SU-DHL-6 (cell line): ENCODE measurements around the gene KBTBD6.

Source experiments
- H2AFZ ChIP-seq: fragments of 200-600 bp; sonication (generic); 2 replicates; pipeline ENCODE4 v1.6.1; 2014; ENCODE audit warnings: low read depth, mild to moderate bottlenecking, moderate library complexity, mixed read lengths, antibody characterized with exemption, low read length; ENCODE audit not compliant: severe bottlenecking
- H3F3A ChIP-seq: fragments of 200-600 bp; shearing (Covaris generic); 2 replicates; pipeline ENCODE4 v1.6.0; 2016; ENCODE audit warnings: antibody characterized with exemption, mild to moderate bottlenecking; ENCODE audit not compliant: insufficient read depth
- H3K27ac ChIP-seq: fragments of 200-600 bp; sonication (generic); 2 replicates; pipeline ENCODE4 v1.5.1; 2016; ENCODE audit warnings: low read depth, mild to moderate bottlenecking, low read length, moderate library complexity, mixed read lengths
- H3K27me3 ChIP-seq: fragments of 200-600 bp; sonication (generic), shearing (Covaris generic); 2 replicates; pipeline ENCODE4 v1.6.0; 2014; ENCODE audit warnings: mild to moderate bottlenecking, low read length
- H3K36me3 ChIP-seq: fragments of 200-600 bp; sonication (generic); 2 replicates; pipeline ENCODE4 v1.6.1; 2014; ENCODE audit warnings: mild to moderate bottlenecking, low read length, mixed read lengths
- H3K4me2 ChIP-seq: fragments of 300-600, 200-600 bp; shearing (Covaris generic), sonication (generic); 2 replicates; pipeline ENCODE4 v1.6.0; 2014; ENCODE audit warnings: low read length, low read depth, mild to moderate bottlenecking; ENCODE audit not compliant: poor library complexity, severe bottlenecking
- H3K4me3 ChIP-seq: fragments of 200-600 bp; sonication (generic); 2 replicates; pipeline ENCODE4 v1.5.1; 2014; ENCODE audit warnings: antibody characterized with exemption, low read length, mild to moderate bottlenecking, mixed read lengths; ENCODE audit not compliant: insufficient read depth, poor library complexity, severe bottlenecking
- H3K79me2 ChIP-seq: fragments of 200-600 bp; sonication (generic); 2 replicates; pipeline ENCODE4 v1.6.1; 2014; ENCODE audit warnings: mild to moderate bottlenecking, low read length, moderate library complexity; ENCODE audit not compliant: insufficient read depth
- H3K9ac ChIP-seq: fragments of 200-600 bp; sonication (generic); 2 replicates; pipeline ENCODE4 v1.7.0; 2014; ENCODE audit warnings: mild to moderate bottlenecking, low read length
- H3K9me2 ChIP-seq: fragments of 200-600 bp; sonication (generic); replicated peaks from 2 replicates; pipeline ENCODE4 v1.6.1; 2014; ENCODE audit warnings: low read length; ENCODE audit not compliant: insufficient read depth
- H3K9me3 ChIP-seq: fragments of 200-600 bp; sonication (generic); 2 replicates; pipeline ENCODE4 v1.6.1; 2014; ENCODE audit warnings: low read length, mixed read lengths; ENCODE audit not compliant: insufficient read depth
- H4K20me1 ChIP-seq: fragments of 200-600 bp; sonication (generic); 2 replicates; pipeline ENCODE4 v1.6.1; 2014; ENCODE audit warnings: low read depth, mild to moderate bottlenecking, antibody characterized with exemption, low read length, moderate library complexity, mixed read lengths
- EZH2phosphoT487 ChIP-seq: fragments of 200-600 bp; sonication (generic), shearing (Covaris generic); conservative IDR thresholded peaks from 2 replicates; pipeline ENCODE4 v1.6.1; 2018; ENCODE audit warnings: mild to moderate bottlenecking, antibody characterized with exemption, low read length, moderate library complexity, mixed read lengths
- TF ChIP-seq, protein P1 (sequence below): fragments of 200-600 bp; sonication (generic); IDR thresholded peaks from one replicate; pipeline ENCODE4 v1.5.1; 2017; ENCODE audit warnings: antibody characterized with exemption, mild to moderate bottlenecking, low read length, moderate library complexity; ENCODE audit not compliant: insufficient read depth, poor library complexity, severe bottlenecking

Gene KBTBD6

GRCh38 chr13:41152005-41152404, 19.4 kb upstream of the KBTBD6 start:
- Histone ChIP-seq H3K9me2 (no peaks in the 10 kb centered on the region), H3K27me3 (no peaks in the 10 kb centered on the region), H3F3A (no peaks in the 10 kb centered on the region), H3K27ac (no peak overlapping the region), H3K9me3 (peaks cover 52% of the 10 kb centered on the region; the same call in 1 of the 2 replicates), H4K20me1 (no peaks in the 10 kb centered on the region), H3K36me3 (peaks cover 21% of the 10 kb centered on the region; the same call in 1 of the 2 replicates), H3K79me2 (no peaks in the 10 kb centered on the region), H3K9ac (no peak overlapping the region), H3K4me3 (no peak overlapping the region), H3K4me2 (no peak overlapping the region), H2AFZ (no peak overlapping the region)
- TF ChIP-seq EZH2phosphoT487 = no peak
- TF ChIP-seq, protein P1, sequence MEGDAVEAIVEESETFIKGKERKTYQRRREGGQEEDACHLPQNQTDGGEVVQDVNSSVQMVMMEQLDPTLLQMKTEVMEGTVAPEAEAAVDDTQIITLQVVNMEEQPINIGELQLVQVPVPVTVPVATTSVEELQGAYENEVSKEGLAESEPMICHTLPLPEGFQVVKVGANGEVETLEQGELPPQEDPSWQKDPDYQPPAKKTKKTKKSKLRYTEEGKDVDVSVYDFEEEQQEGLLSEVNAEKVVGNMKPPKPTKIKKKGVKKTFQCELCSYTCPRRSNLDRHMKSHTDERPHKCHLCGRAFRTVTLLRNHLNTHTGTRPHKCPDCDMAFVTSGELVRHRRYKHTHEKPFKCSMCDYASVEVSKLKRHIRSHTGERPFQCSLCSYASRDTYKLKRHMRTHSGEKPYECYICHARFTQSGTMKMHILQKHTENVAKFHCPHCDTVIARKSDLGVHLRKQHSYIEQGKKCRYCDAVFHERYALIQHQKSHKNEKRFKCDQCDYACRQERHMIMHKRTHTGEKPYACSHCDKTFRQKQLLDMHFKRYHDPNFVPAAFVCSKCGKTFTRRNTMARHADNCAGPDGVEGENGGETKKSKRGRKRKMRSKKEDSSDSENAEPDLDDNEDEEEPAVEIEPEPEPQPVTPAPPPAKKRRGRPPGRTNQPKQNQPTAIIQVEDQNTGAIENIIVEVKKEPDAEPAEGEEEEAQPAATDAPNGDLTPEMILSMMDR = no peak

GRCh38 chr13:41150058-41150457, 17.5 kb upstream of the KBTBD6 start:
- Histone ChIP-seq H3K9ac (no peak overlapping the region), H2AFZ (no peak overlapping the region), H3K4me2 (no peak overlapping the region), H3K27ac (no peak overlapping the region), H3K9me2 (no peaks in the 10 kb centered on the region), H3K27me3 (no peaks in the 10 kb centered on the region), H3K79me2 (no peaks in the 10 kb centered on the region), H3K4me3 (no peak overlapping the region), H3K36me3 (peaks cover 25% of the 10 kb centered on the region; the same call in 1 of the 2 replicates), H4K20me1 (no peaks in the 10 kb centered on the region), H3F3A (no peaks in the 10 kb centered on the region), H3K9me3 (peaks cover 57% of the 10 kb centered on the region; the same call in 1 of the 2 replicates)
- no peak for TF ChIP-seq EZH2phosphoT487
- TF ChIP-seq, protein P1 = no peak

DNA sequence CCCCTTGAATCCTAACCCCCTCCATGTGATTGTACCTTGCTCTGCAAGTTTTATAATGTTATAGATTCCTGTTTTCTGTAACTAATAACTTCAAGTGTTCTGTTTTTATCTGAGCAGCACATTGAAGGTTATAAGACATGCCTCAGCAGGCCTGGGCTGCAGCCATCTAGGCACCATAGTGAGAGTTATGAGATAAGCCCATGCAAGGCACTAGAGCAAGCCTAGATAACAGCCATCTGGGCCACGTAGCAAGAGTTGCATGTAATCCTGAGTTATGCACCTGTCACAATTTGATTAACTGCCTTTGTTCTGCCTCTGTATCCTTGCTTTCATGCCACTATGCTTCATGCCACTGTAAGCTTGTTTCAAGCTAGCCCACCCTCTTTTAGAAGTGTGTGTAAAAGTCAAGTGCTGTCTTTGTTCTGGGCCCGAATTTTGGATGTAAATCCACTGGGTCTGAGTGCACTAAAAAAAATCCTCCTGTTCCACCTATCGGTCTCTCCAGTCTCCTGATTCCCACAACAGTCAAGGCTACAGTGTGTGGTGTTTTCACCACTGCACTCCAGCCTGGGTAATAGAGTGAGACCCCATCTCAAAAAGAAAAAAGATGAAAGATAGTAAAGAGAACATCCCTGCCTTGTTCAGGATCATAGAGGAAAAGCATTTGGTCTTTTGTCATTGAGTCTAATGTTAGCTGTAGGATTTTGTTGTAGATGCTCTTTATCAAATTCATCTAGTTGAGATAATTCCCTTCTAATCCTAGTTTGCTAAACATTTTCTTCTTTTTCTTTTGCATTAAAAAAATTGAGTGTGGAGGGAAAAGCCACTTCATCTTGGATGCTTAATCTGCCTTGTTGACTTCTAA, 16.0 kb upstream of the KBTBD6 start:
- Histone ChIP-seq H3K4me3 (no peak overlapping the region), H3K27ac (no peak overlapping the region), H3K9me2 (no peaks in the 10 kb centered on the region), H3K4me2 (no peak overlapping the region), H2AFZ (no peak overlapping the region), H3K79me2 (no peaks in the 10 kb centered on the region), H3K36me3 (peaks cover 25% of the 10 kb centered on the region; the same call in 1 of the 2 replicates), H3K9me3 (peaks cover 57% of the 10 kb centered on the region; the same call in 1 of the 2 replicates), H3F3A (no peaks in the 10 kb centered on the region), H3K27me3 (no peaks in the 10 kb centered on the region), H3K9ac (no peak overlapping the region), H4K20me1 (no peaks in the 10 kb centered on the region)
- TF ChIP-seq, protein P1 = no peak
- no peak for TF ChIP-seq EZH2phosphoT487
